ENCODE data around the gene TGM6.

Gene TGM6

GRCh38 chr20:2361035-2361593, 19.6 kb upstream of the TGM6 start:
- in situ Hi-C loops (cut with HindIII; ENCODE audit: low pct_ligation_motif_present, low pct_unique_long_range_greater_than_20kb, low sequenced_read_pairs): no loop called here
- no peak for DNase-seq

GRCh38 chr20:2363187-2363586, 17.5 kb upstream of the TGM6 start:
- in situ Hi-C loops (cut with HindIII; ENCODE audit: low pct_ligation_motif_present, low pct_unique_long_range_greater_than_20kb, low sequenced_read_pairs): no loop called here
- no peak for DNase-seq

GRCh38 chr20:2363587-2363986, 17.1 kb upstream of the TGM6 start:
- DNase-seq: no peak
- in situ Hi-C loops (cut with HindIII; ENCODE audit: low pct_ligation_motif_present, low pct_unique_long_range_greater_than_20kb, low sequenced_read_pairs): no loop called here

- no peak for DNase-seq
- in situ Hi-C loops (cut with HindIII; ENCODE audit: low pct_ligation_motif_present, low pct_unique_long_range_greater_than_20kb, low sequenced_read_pairs): no loop called here
Measured at GRCh38 chr20:2364044-2364443, 16.7 kb upstream of the TGM6 start.

- in situ Hi-C loops (cut with HindIII; ENCODE audit: low pct_ligation_motif_present, low pct_unique_long_range_greater_than_20kb, low sequenced_read_pairs): no loop called here
Measured at GRCh38 chr20:2365091-2365490, 15.6 kb upstream of the TGM6 start.

GRCh38 chr20:2365666-2366065, 15.0 kb upstream of the TGM6 start:
- in situ Hi-C loops (cut with HindIII; ENCODE audit: low pct_ligation_motif_present, low pct_unique_long_range_greater_than_20kb, low sequenced_read_pairs): no loop called here
- no peak for DNase-seq

More at GRCh38 chr20:2365091-2365490, 15.6 kb upstream of the TGM6 start:
- DNase-seq: no peak

- no peak for DNase-seq
- in situ Hi-C loops (cut with HindIII; ENCODE audit: low pct_ligation_motif_present, low pct_unique_long_range_greater_than_20kb, low sequenced_read_pairs): no loop called here
Measured at GRCh38 chr20:2368621-2369020, 12.1 kb upstream of the TGM6 start.

- no peak for DNase-seq
- in situ Hi-C loops (cut with HindIII; ENCODE audit: low pct_ligation_motif_present, low pct_unique_long_range_greater_than_20kb, low sequenced_read_pairs): no loop called here
Measured at GRCh38 chr20:2373098-2373497, 7.6 kb upstream of the TGM6 start.

- in situ Hi-C loops (cut with HindIII; ENCODE audit: low pct_ligation_motif_present, low pct_unique_long_range_greater_than_20kb, low sequenced_read_pairs): no loop called here
- no peak for DNase-seq
Measured at GRCh38 chr20:2374346-2375125, 6.2 kb upstream of the TGM6 start.

- DNase-seq: no peak
- in situ Hi-C loops (cut with HindIII; ENCODE audit: low pct_ligation_motif_present, low pct_unique_long_range_greater_than_20kb, low sequenced_read_pairs): no loop called here
Measured at GRCh38 chr20:2378893-2379292, 1.8 kb upstream of the TGM6 start.

GRCh38 chr20:2379511-2380229, 1.0 kb upstream of the TGM6 start:
- in situ Hi-C loops (cut with HindIII; ENCODE audit: low pct_ligation_motif_present, low pct_unique_long_range_greater_than_20kb, low sequenced_read_pairs): no loop called here
- no peak for DNase-seq

- DNase-seq: no peak
- in situ Hi-C loops (cut with HindIII; ENCODE audit: low pct_ligation_motif_present, low pct_unique_long_range_greater_than_20kb, low sequenced_read_pairs): no loop called here
Measured at GRCh38 chr20:2381303-2381702, 602 bp downstream of the TGM6 start.

- in situ Hi-C loops (cut with HindIII; ENCODE audit: low pct_ligation_motif_present, low pct_unique_long_range_greater_than_20kb, low sequenced_read_pairs): no loop called here
- no peak for DNase-seq
Measured at GRCh38 chr20:2382833-2383232, 2.1 kb downstream of the TGM6 start.

GRCh38 chr20:2385026-2385425, 4.3 kb downstream of the TGM6 start:
- in situ Hi-C loops (cut with HindIII; ENCODE audit: low pct_ligation_motif_present, low pct_unique_long_range_greater_than_20kb, low sequenced_read_pairs): no loop called here
- DNase-seq: no peak

- DNase-seq: no peak
- in situ Hi-C loops (cut with HindIII; ENCODE audit: low pct_ligation_motif_present, low pct_unique_long_range_greater_than_20kb, low sequenced_read_pairs): no loop called here
Measured at GRCh38 chr20:2385496-2385895, 4.8 kb downstream of the TGM6 start.

GRCh38 chr20:2386516-2387179, 5.9 kb downstream of the TGM6 start:
- no peak for DNase-seq
- in situ Hi-C loops (cut with HindIII; ENCODE audit: low pct_ligation_motif_present, low pct_unique_long_range_greater_than_20kb, low sequenced_read_pairs): no loop called here

GRCh38 chr20:2387180-2387577, 6.5 kb downstream of the TGM6 start:
- DNase-seq: peak; percentile 38
- in situ Hi-C loops (cut with HindIII; ENCODE audit: low pct_ligation_motif_present, low pct_unique_long_range_greater_than_20kb, low sequenced_read_pairs): no loop called here

- in situ Hi-C loops (cut with HindIII; ENCODE audit: low pct_ligation_motif_present, low pct_unique_long_range_greater_than_20kb, low sequenced_read_pairs): no loop called here
Measured at GRCh38 chr20:2387580-2387979, 6.9 kb downstream of the TGM6 start.

GRCh38 chr20:2390951-2391675, 10.4 kb downstream of the TGM6 start:
- in situ Hi-C loops (cut with HindIII; ENCODE audit: low pct_ligation_motif_present, low pct_unique_long_range_greater_than_20kb, low sequenced_read_pairs): no loop called here
- DNase-seq: no peak

More at GRCh38 chr20:2387580-2387979, 6.9 kb downstream of the TGM6 start:
- DNase-seq: no peak

Data from ACHN (cell line).